ENCODE results near the gene ZNF428. TPM values are rescaled to one million over a fixed set of nuclear protein-coding genes. Genes with fewer than 3 reads are reported as not detected.
A peak's percentile ranks its signal among the peaks of the same experiment; 100 is the strongest.
"Not testable (repeated sequence)": the region's sequence is repeated elsewhere in the genome, so short reads cannot be mapped to it uniquely, and the experiment has no call there.

ZNF428 gene
- total RNA-seq, 1 donor from 2014 or later, result 114 TPM

DNA sequence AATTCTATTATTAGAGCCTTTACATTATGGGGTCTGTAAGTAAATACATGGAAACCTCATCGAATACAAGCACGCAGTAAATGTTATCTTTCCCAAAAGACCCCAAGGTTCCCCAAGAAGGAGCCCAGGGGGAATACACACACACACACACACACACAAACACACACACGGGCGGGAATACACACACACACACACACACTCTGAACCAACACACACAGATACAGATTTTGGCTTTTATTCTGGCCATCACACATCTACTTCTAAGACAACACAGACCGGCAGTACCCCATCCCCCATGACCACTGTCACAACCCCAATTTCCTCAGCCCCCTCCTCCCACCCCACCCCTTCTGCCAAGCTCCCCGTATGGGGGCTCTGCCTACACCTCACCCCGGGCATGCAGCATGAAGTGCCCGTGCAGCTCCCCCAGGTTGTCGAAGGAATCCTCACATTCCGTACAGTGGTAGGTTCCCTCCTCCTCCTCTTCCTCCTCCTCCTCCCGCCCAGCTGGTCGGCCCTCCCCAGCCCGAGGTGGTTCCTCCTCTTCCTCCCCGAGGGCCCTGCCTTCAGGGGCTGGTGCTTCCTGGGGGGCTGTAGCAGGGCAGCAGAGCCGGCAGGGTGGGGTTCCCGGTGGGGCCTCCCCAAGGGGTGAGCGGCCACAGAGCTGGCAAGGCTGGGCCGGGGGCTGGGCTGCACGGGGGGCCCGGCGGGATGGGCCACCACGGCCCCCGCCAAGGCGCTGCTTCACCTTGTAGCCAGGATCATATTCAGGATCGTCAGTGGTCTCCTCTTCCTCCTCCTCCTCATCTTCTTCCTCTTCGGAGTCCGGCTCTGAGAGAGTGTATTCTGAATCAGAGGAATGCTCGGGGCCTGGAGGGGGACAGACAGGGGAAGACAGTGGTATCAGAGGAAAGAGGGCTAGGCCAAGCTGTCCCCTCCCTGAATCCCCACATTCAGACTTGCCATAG is 11.9 kb downstream of the ZNF428 start:
- no peaks in the 10 kb centered on the region for H3K27me3 Mint-ChIP-seq (ENCODE audit: low read depth)

DNA sequence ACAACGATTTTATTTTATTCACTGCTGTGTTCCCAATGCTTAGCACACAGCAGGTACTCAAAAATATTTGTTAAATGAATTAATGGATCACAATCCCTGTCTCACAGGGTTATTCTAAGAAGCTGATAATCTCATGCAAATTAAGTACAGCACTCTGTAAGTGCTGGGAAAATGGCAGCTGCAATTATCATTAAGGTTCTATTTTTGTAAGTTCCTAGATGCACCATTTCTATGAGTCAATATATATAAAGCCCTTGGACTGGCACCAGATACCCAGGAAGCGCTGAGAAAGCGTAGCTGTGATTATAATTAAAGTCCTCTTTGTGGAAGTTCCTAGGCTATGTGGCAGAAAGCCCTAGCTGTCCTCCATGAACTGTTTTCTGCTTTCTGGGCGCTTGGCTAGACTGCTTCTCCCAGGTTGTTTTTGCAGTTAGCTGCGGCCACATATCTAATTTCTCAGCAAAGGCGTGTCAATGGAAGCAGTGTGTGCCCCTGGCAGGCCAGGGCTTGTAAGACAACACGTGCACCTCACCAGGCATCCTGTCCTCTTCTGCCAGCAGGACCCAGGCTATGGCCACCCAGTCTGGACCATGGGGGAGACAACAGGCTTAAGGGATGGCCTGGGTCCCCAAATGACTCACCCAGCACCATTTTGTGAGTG is 12.7 kb downstream of the ZNF428 start:
- peak overlapping the region; percentile 62 for H3K27ac Mint-ChIP-seq (ENCODE audit: unreplicated experiment)
- no peaks in the 10 kb centered on the region for H3K27me3 Mint-ChIP-seq (ENCODE audit: low read depth)
- H3K9me3 Mint-ChIP-seq, result no peaks in the 10 kb centered on the region

More for the DNA sequence above, 11.9 kb downstream of the ZNF428 start:
- TF ChIP-seq, protein P1, sequence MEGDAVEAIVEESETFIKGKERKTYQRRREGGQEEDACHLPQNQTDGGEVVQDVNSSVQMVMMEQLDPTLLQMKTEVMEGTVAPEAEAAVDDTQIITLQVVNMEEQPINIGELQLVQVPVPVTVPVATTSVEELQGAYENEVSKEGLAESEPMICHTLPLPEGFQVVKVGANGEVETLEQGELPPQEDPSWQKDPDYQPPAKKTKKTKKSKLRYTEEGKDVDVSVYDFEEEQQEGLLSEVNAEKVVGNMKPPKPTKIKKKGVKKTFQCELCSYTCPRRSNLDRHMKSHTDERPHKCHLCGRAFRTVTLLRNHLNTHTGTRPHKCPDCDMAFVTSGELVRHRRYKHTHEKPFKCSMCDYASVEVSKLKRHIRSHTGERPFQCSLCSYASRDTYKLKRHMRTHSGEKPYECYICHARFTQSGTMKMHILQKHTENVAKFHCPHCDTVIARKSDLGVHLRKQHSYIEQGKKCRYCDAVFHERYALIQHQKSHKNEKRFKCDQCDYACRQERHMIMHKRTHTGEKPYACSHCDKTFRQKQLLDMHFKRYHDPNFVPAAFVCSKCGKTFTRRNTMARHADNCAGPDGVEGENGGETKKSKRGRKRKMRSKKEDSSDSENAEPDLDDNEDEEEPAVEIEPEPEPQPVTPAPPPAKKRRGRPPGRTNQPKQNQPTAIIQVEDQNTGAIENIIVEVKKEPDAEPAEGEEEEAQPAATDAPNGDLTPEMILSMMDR (conservative IDR thresholded peaks at IDR 0.05), result no peak
- no peak for DNase-seq (ENCODE audit: low read depth, low spot score)
- Mint-ChIP-seq H3K4me1 (peaks cover 9% of the 10 kb centered on the region), H3K27ac (ENCODE audit: unreplicated experiment) (peak overlapping the region; percentile 91), H3K36me3 (ENCODE audit: low read depth) (peaks cover 15% of the 10 kb centered on the region), H3K4me3 (no peak overlapping the region), H3K9me3 (peaks cover 2% of the 10 kb centered on the region)

DNA sequence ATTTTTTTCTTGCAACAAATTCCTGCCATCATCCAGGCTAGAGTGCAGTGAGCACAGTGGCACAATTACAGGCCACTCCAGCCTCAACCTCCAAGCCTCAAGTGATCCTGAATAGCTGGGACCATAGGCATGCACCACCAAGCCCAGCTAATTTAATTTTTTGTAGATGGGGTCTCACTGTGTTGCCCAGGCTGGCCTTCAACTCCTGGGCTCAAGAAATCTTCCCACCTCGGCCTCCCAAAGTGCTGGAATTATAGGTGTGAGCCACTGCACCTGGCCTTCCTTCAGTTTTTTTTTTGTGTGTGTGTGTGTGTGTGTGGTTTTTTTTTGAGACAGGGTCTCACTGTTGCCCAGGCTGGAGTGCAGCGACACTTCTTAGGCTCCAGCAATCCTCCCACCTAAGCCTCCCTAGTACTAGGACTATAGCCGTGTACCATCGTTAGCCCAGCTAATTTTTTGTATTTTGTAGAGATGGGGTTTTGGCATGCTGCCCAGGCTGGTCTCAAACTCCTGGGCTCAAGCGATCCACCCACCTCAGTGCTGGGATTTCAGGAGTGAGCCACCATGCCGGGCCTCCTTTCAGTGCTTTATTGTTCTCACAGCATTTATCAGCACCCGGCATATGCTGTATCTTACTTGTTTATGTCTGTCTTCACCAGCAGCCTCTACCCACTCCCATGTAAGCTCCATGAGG is 13.4 kb downstream of the ZNF428 start:
- TF ChIP-seq, protein P1 (conservative IDR thresholded peaks at IDR 0.05), result no peak
- DNase-seq (ENCODE audit: low read depth, low spot score), result no peak
- Mint-ChIP-seq H3K4me1 (peaks cover 6% of the 10 kb centered on the region), H3K27ac (ENCODE audit: unreplicated experiment) (peak overlapping the region; percentile 62), H3K9me3 (no peaks in the 10 kb centered on the region), H3K27me3 (ENCODE audit: low read depth) (no peaks in the 10 kb centered on the region), H3K4me3 (no peak overlapping the region), H3K36me3 (ENCODE audit: low read depth) (peaks cover 6% of the 10 kb centered on the region)

More for the DNA sequence above, 12.7 kb downstream of the ZNF428 start:
- H3K36me3 Mint-ChIP-seq (ENCODE audit: low read depth), result peaks cover 7% of the 10 kb centered on the region
- H3K4me1 Mint-ChIP-seq, result peaks cover 6% of the 10 kb centered on the region
- DNase-seq (ENCODE audit: low read depth, low spot score), result no peak
- H3K4me3 Mint-ChIP-seq, result no peak overlapping the region
- TF ChIP-seq, protein P1 (conservative IDR thresholded peaks at IDR 0.05), result no peak

DNA sequence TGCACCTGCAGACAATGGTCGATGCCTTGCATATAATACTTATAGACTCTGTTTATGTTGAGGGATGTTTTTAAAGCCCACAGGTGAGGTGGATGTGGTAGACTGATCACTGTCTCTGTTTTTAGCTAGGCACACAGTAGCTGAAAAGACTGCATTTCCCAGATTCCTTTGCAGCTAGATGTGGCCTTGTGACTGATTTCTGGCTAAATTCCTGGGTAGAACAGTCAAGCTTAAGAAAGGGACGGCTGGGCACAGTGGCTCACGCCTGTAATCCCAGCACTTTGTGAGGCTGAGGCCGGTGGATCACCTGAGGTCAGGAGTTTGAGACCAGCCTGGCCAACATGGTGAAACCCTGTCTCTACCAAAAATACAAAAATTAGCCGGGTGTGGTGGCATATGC is 19.1 kb downstream of the ZNF428 start:
- not testable (repeated sequence) for DNase-seq (ENCODE audit: low read depth, low spot score); H3K27me3 Mint-ChIP-seq (ENCODE audit: low read depth); H3K4me3 Mint-ChIP-seq; H3K27ac Mint-ChIP-seq (ENCODE audit: unreplicated experiment); H3K9me3 Mint-ChIP-seq; H3K36me3 Mint-ChIP-seq (ENCODE audit: low read depth)
- peaks cover 28% of the 10 kb centered on the region for H3K4me1 Mint-ChIP-seq

DNA sequence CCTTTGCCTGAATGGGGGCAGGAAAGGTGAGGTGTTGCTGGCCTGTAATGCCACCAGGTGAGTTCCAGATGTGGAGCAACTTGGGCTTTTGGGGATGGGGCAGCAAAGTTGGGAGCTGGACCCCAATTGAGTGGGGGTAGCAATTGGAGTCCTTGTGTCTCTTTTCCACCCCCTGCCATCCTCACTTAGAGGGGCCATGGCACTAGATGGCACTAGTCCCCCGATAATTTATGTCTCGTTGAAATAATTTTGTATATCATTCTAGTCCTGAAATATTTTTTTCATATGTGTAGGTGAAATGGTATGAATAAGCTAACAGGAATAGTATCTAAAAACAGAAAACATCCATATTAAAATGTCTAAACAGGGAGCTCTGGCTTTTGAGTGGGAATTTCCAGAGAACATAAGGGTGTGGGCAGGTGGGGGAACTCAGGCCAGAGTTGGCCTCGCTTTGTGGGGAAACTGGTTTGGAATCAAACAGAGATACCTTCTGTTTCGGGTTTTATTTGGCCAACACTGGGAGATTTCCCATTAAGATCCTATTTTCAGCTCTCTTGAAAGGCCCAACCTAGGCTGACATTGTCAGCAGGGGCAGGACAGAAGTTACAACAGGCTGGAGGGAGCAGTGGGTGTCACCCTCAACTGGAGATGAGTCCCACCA is 19.7 kb downstream of the ZNF428 start:
- Mint-ChIP-seq H3K9me3 (no peaks in the 10 kb centered on the region), H3K4me3 (no peak overlapping the region), H3K36me3 (ENCODE audit: low read depth) (peaks cover 7% of the 10 kb centered on the region), H3K27me3 (ENCODE audit: low read depth) (peaks cover 7% of the 10 kb centered on the region), H3K4me1 (peaks cover 30% of the 10 kb centered on the region), H3K27ac (ENCODE audit: unreplicated experiment) (no peak overlapping the region)
- TF ChIP-seq, protein P1 (conservative IDR thresholded peaks at IDR 0.05), result no peak
- DNase-seq (ENCODE audit: low read depth, low spot score), result no peak
